Coronary artery (tissue), 2 donors: Measurements from ENCODE around the gene EFCAB9.
A peak's percentile ranks its signal among the peaks of the same experiment; 100 is the strongest.
"Not testable (repeated sequence)": the region's sequence is repeated elsewhere in the genome, so short reads cannot be mapped to it uniquely, and the experiment has no call there.

Source experiments
- DNase-seq: peaks from one replicate; pipeline ENCODE4 v3.0.0-alpha.2; 2017; ENCODE audit warnings: low spot score
- H3K27ac ChIP-seq, 2 donors: fragments of 200-600 bp; sonication (generic); one replicate each; pipeline ENCODE4 v1.5.1; 2016 to 2019
- H3K4me3 ChIP-seq: fragments of 200-600 bp; sonication (generic); 2 replicates; pipeline ENCODE4 v1.5.1; 2016; ENCODE audit warnings: mild to moderate bottlenecking, moderate library complexity
- TF ChIP-seq, protein P1 (sequence below): fragments of 200-600 bp; sonication (generic); IDR thresholded peaks from one replicate; pipeline ENCODE4 v1.5.1; 2019; ENCODE audit warnings: antibody characterized with exemption

EFCAB9 gene

DNA sequence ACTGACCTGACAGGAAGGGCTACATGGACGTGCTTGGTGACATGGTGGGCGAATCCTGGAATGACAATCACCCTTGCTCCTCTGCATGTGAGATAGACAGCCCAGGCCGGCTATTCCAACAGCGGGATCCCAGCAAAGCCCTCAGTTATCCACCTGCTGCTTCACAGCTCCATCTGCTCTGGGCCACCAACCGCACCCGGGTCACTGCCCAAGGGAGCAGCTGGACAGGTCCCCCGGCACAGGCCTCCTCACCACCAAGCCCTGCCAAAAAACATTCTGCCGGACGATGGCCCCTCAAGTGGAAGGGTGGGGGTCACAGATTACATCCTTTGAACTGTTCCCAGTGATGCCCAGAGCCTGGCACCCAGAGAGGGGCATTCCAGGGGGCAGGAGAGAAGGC, 45.6 kb upstream of the EFCAB9 start:
- H3K27ac ChIP-seq: no peak overlapping the region
- H3K4me3 ChIP-seq: no peak overlapping the region
- TF ChIP-seq, protein P1, sequence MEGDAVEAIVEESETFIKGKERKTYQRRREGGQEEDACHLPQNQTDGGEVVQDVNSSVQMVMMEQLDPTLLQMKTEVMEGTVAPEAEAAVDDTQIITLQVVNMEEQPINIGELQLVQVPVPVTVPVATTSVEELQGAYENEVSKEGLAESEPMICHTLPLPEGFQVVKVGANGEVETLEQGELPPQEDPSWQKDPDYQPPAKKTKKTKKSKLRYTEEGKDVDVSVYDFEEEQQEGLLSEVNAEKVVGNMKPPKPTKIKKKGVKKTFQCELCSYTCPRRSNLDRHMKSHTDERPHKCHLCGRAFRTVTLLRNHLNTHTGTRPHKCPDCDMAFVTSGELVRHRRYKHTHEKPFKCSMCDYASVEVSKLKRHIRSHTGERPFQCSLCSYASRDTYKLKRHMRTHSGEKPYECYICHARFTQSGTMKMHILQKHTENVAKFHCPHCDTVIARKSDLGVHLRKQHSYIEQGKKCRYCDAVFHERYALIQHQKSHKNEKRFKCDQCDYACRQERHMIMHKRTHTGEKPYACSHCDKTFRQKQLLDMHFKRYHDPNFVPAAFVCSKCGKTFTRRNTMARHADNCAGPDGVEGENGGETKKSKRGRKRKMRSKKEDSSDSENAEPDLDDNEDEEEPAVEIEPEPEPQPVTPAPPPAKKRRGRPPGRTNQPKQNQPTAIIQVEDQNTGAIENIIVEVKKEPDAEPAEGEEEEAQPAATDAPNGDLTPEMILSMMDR: no peak
- no peak for DNase-seq

DNA sequence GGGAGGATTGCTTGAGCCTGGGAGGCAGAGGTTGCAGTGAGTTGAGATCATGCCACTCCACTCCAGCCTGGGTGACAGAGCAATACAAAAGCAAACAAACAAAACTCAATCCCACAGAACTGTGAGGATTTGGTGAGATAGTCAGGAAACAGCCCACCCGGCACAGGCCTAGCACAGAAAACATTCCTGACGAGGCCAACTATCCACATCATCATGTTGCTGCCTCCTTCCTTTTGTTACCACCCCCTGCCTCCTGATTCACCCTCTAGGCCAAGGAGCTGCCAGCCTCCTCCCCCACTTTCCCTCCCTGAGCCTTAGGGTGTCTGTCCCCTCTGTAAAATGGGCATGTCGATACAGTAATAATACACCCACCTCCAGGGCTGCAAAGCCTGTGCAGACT, 44.9 kb upstream of the EFCAB9 start:
- H3K27ac ChIP-seq: peak overlapping the region in 1 of 2 donors; percentile 7
- H3K4me3 ChIP-seq: no peak overlapping the region
- DNase-seq: no peak
- TF ChIP-seq, protein P1: no peak

DNA sequence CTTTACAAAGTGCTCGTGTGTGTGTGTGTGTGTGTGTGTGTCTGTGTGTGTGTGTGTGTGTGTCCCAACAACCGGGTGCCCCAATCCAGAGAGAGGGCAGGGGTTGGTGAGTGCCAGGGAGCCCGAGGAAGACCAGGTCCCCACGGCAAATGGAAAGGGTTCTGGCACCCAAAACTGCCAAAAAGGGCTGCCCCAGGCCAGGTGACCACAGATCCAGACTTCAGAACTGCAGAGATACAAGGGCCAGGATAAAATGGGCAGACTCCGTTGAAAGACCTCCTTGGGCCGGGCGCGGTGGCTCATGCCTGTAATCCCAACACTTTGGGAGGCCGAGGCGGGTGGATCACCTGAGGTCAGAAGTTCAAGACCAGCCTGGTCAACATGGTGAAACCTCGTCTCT, 44.5 kb upstream of the EFCAB9 start:
- H3K4me3 ChIP-seq, DNase-seq, H3K27ac ChIP-seq: not testable (repeated sequence)

DNA sequence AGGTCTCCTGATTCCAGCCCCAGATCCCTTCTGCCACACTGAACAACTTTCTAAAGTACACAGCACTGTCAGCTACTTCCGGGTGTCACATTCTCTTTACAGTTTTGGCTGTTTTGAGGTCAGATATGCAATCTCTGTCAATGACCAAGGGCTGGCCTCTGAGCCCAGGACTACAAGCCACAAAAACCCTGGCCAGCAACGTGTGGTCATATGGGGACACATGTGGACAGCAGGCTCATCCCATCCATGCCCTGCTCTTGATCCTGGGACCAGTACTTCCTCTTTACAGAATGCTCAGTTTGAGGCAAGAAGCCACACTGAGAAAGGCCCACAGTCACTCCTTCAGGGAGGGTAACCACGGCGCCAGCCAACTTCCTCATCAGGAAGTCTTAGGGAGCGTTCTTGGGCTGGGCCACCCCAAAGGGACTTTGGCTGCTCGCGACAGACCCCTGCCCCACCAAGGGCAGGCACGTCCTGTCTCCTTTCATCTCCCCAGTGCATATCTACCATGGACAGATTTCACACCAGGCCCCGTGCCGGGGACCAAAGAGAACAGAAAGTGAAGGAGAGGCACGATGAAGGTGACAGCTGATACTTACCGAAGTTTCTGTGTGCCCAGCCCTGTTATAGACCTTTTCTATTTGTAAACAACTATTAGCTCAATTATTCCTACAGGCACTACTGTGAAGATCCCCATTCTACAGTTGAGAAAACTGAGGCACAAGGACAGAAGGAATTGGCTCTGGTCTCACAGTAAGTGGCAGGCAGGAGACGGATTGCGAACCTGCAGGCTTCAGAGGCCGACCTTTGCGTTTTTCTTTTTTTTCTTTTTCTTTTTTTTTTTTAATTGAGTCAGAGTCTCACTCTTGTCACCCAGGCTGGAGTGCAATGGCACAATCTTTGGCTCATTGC, 43.2 kb upstream of the EFCAB9 start:
- Histone ChIP-seq H3K27ac (peak overlapping the region in 1 of 2 donors; percentile 30), H3K4me3 (no peak overlapping the region)
- TF ChIP-seq, protein P1: no peak
- no peak for DNase-seq

DNA sequence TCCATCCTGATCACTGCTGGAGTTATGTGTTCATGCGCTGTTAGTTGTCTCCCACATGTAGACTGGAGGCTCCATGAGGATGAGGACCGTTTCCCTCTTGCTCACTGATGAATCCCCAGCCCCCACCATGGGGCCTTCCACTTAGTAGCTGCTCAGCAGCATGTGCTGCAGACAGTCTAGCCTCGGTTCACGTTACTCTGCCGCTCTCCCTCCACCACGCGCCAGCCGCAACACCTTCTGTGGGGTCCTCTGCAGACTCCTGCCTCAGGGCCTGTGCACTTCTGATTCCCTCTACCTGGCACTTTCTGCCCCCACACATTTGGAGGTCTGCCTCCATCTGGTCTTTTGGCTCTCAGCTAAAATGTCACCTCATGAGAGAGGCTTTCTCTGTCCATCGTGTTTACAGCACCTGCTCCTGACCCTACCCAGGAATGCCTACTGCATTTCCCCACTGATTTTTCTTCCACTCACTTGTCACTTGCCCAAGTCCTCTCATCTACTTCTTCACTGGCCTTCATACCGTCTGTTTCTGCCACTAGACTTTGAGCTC, 42.2 kb upstream of the EFCAB9 start:
- no peak overlapping the region for H3K27ac ChIP-seq
- TF ChIP-seq, protein P1: no peak
- DNase-seq: no peak

DNA sequence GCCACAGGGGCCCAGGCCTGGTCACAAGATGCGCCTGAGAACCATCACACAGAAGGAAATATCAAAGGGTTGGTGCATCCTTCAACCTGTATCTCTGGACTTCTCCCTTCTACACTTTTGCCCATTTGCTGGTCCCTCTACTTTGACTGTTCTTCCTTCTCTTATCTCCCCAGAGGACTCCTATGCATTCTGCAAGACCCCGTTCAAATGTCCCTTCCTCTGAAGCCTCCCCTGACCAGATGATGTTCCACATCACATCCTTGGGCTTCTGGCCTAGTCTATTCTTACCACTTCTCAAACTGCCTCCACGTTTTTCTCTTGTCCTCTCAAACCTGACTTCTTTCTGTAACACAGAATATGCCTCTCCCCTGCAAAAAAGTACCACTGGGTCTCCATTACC, 40.3 kb upstream of the EFCAB9 start:
- Histone ChIP-seq H3K4me3 (no peak overlapping the region), H3K27ac (no peak overlapping the region)
- no peak for DNase-seq
- TF ChIP-seq, protein P1: no peak

More for the DNA sequence above, 42.2 kb upstream of the EFCAB9 start:
- H3K4me3 ChIP-seq: no peak overlapping the region

DNA sequence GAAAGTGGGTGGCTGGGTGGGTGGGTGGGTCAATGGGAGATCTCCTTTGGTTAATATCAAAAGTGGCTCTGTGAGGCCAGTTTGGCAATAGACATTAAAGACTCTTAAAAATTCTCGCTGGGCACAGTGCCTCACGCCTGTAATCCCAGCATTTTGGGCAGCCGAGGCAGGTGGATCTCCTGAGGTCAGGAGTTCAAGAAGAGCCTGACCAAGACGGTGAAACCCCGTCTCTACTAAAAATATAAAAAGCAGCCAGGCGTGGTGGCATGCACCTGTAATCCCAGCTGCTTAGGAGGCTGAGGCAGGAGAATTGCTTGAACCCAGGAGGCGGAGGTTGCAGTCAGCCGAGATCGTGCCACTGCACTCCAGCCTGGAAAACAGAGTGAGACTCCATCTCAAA, 38.9 kb upstream of the EFCAB9 start:
- peak; percentile 31 for DNase-seq
- not testable (repeated sequence) for H3K4me3 ChIP-seq, H3K27ac ChIP-seq

DNA sequence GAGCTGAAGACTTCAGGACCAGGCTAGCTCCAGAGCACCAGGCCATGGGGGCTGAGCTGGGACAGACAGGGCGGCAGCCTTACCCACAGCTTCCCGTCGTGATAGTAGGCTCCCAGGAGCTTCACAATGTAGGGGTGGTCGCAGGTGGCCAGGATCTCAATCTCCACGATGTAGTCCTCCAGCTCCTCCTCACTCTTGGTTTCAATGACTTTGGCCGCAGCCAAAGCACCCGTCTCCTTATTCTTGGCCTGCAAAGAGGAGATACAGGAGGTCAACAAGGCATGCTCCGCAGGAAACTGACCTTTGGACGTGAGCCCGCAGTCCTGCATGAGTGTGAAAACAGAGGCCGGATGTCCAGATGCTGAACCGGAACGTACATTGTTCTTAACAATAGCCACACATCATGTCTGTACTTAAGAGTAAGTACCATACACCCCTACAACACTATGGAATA, 37.4 kb upstream of the EFCAB9 start:
- DNase-seq: no peak
- TF ChIP-seq, protein P1: no peak
- Histone ChIP-seq H3K27ac (no peak overlapping the region), H3K4me3 (no peak overlapping the region)
